ENCODE data around the gene SUPT5H.

DNA sequence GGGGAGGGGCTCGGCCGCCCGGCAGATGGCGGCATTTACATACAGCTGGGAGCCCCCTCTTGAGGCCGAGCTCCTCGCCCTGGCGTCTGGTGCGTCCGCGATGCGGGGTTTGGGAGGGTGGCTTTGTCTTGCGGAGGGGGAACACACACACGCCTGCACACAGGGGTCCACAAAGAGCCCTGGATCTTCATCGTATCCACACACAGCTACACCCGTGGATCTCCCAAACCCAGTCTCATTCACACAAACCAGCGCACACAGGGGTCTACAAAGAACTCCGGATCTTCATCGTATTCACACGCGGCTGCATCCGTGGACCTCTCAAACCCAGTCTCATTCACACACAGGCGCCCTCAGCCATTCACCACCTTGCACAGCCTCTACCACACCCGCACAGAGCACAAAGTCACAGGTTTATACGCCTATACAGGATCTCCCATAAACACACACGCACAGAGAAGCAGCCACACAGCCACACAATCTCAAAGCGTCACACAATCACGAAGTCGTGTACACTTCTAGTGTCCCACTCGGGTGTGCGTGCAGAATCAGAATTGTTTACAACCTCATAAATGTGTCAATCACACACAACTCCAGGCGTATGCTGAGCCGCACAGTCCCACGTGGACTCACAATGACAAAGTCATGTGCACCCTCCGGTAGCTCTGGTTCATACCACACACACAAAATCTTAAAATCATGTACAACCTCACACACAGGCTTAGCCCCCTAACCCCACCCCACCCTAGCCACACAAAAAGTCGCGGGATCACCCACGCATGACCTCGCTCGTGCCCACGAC, 52.8 kb downstream of the SUPT5H start:
- TF ChIP-seq, protein P1, sequence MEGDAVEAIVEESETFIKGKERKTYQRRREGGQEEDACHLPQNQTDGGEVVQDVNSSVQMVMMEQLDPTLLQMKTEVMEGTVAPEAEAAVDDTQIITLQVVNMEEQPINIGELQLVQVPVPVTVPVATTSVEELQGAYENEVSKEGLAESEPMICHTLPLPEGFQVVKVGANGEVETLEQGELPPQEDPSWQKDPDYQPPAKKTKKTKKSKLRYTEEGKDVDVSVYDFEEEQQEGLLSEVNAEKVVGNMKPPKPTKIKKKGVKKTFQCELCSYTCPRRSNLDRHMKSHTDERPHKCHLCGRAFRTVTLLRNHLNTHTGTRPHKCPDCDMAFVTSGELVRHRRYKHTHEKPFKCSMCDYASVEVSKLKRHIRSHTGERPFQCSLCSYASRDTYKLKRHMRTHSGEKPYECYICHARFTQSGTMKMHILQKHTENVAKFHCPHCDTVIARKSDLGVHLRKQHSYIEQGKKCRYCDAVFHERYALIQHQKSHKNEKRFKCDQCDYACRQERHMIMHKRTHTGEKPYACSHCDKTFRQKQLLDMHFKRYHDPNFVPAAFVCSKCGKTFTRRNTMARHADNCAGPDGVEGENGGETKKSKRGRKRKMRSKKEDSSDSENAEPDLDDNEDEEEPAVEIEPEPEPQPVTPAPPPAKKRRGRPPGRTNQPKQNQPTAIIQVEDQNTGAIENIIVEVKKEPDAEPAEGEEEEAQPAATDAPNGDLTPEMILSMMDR (IDR thresholded peaks at IDR 0.05; ENCODE audit: low read depth, low read length), result peak; percentile 84
- TF ChIP-seq EZH2phosphoT487 (IDR thresholded peaks at IDR 0.05; ENCODE audit: low read depth), result no peak
